Brain microvascular endothelial cell (primary cell): Measurements from ENCODE around the gene BCL11B.

Experiments
- DNase-seq: peaks from one replicate; pipeline ENCODE4 v3.0.0-alpha.2; 2020
- H3K27ac ChIP-seq: fragments of 250-450 bp; sonication (Bioruptor Pico); 2 replicates; pipeline ENCODE4 v1.5.1; 2020; ENCODE audit warnings: mild to moderate bottlenecking, moderate library complexity
- H3K27me3 ChIP-seq: fragments of 250-450 bp; sonication (Bioruptor Pico); replicated peaks from 2 replicates; pipeline ENCODE4 v1.5.1; 2020; ENCODE audit warnings: mild to moderate bottlenecking
- H3K36me3 ChIP-seq: fragments of 250-450 bp; sonication (Bioruptor Pico); replicated peaks from 2 replicates; pipeline ENCODE4 v1.5.1; 2020; ENCODE audit warnings: mild to moderate bottlenecking
- H3K4me3 ChIP-seq: 2 replicates; pipeline ENCODE4 v1.5.1; 2011; ENCODE audit warnings: low read depth, mild to moderate bottlenecking, control low read depth, low read length, moderate library complexity
- CTCF ChIP-seq: IDR thresholded peaks from 2 replicates; pipeline ENCODE4 v1.5.1; 2011; ENCODE audit warnings: low read depth, mild to moderate bottlenecking, moderate library complexity, low read length, control low read depth, inconsistent platforms; ENCODE audit errors: missing control alignments
- in situ Hi-C: cut with HindIII; loops from 2 replicates; pipeline ENCODE4 v1.10.0; 2017; ENCODE audit warnings: low sequenced_read_pairs, low pct_ligation_motif_present

BCL11B gene

GRCh38 chr14:99289394-99290189 lies 17.6 kb upstream of the BCL11B start:
- Histone ChIP-seq H3K36me3 (no peaks in the 10 kb centered on the region), H3K4me3 (no peak overlapping the region), H3K27me3 (no peaks in the 10 kb centered on the region), H3K27ac (no peak overlapping the region)
- no peak for DNase-seq
- TF ChIP-seq CTCF, result no peak
- in situ Hi-C loops, result no loop called here

- no peak for DNase-seq
- no peak overlapping the region for H3K27ac ChIP-seq
- in situ Hi-C loops, result no loop called here
- no peak overlapping the region for H3K4me3 ChIP-seq
- H3K36me3 ChIP-seq, result no peaks in the 10 kb centered on the region
- no peaks in the 10 kb centered on the region for H3K27me3 ChIP-seq
- TF ChIP-seq CTCF, result no peak
These were observed 17.0 kb upstream of the BCL11B start for GRCh38 chr14:99288948-99289347.

GRCh38 chr14:99287269-99287942 lies 15.4 kb upstream of the BCL11B start:
- no peak for DNase-seq

DNA sequence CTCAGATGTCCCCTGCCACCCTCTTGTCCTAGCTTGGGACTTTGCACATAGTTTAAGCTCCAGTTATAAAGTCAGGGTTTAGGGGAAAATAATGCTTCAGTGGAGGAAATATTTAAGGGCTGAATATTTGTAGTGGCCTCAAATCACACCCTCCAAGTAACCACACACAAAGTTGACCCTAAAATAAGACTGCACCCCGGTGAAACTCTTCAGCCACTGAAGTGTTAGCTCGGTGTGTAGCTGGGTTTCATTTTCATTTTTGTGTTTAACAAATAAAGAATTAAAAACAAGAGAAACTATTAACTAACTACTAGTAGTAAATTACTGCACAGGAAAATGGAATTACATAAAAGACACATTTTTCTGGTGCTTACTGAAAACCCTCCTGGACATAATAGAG lies 14.8 kb upstream of the BCL11B start:
- in situ Hi-C loops, result no loop called here
- H3K27me3 ChIP-seq, result no peaks in the 10 kb centered on the region
- no peak for DNase-seq
- H3K4me3 ChIP-seq, result no peak overlapping the region
- H3K36me3 ChIP-seq, result no peaks in the 10 kb centered on the region
- H3K27ac ChIP-seq, result no peak overlapping the region
- no peak for TF ChIP-seq CTCF

More at GRCh38 chr14:99287269-99287942, 15.4 kb upstream of the BCL11B start:
- Histone ChIP-seq H3K27me3 (no peaks in the 10 kb centered on the region), H3K4me3 (no peak overlapping the region), H3K36me3 (no peaks in the 10 kb centered on the region), H3K27ac (no peak overlapping the region)
- in situ Hi-C loops, result no loop called here
- no peak for TF ChIP-seq CTCF

DNA sequence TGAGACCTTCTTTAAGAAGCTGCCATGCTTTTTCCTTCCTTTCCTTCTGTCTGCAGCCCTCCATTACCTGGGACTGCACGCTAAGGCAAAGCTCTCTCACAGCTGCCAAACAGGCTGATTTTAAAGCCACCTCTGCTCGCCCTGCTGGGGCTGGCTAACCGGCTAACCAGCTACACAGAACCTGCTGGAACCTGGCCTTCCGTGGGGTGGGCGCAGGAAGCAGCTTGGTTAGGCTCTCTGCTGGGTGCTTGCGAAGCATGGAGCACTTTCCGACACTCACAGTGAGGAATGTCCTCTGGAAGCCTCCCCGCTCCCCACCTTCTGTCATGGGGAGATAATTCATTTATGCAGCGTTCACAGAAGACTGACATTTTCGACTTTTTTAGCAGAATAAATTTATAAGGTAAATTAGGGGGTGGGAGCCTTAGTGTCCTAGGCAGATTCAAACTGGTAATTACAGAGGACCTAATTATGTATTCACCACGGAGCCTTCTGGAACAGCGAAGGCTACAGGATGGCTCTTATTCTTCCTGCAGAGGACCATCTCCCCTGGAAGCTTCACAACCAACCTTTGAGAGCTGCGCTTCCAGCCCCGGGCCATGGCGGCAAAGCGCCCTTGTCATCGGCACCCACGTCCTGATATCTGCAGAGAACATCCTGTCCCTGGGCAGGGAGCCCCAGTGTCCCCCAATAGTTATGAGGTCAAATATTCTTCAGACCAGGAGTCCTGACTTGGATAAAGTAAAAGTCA lies 12.4 kb upstream of the BCL11B start:
- in situ Hi-C loops, result no loop called here
- no peak for TF ChIP-seq CTCF
- H3K27ac ChIP-seq, result no peak overlapping the region
- H3K36me3 ChIP-seq, result no peaks in the 10 kb centered on the region
- no peak for DNase-seq
- no peaks in the 10 kb centered on the region for H3K27me3 ChIP-seq
- no peak overlapping the region for H3K4me3 ChIP-seq
